NK-92 (cell line): ENCODE data around the gene S100A8.
"Not testable (repeated sequence)": the region's sequence is repeated elsewhere in the genome, so short reads cannot be mapped to it uniquely, and the experiment has no call there.

ENCODE experiments used
- DNase-seq: peaks from one replicate; lab custom pipeline; 2025; ENCODE audit not compliant: unreplicated experiment; lab: John Stamatoyannopoulos, UW

Gene S100A8

GRCh38 chr1:153417136-153417888 is 26.4 kb upstream of the S100A8 start:
- no peak for DNase-seq

- no peak for DNase-seq
Observed at GRCh38 chr1:153415850-153416570, 25.1 kb upstream of the S100A8 start, which contains the start of gene S100A7A. S100A7A (plus strand) TSS chr1:153416520; CDS start chr1:153418083, 1,563 bp downstream.

GRCh38 chr1:153413961-153414360 is 23.1 kb upstream of the S100A8 start:
- not testable (repeated sequence) for DNase-seq

GRCh38 chr1:153407274-153407673 is 16.4 kb upstream of the S100A8 start:
- not testable (repeated sequence) for DNase-seq

GRCh38 chr1:153405825-153406599 is 15.1 kb upstream of the S100A8 start:
- DNase-seq: not testable (repeated sequence)

- DNase-seq: no peak
Observed at GRCh38 chr1:153404768-153405167, 13.9 kb upstream of the S100A8 start.

- DNase-seq: no peak
Observed at GRCh38 chr1:153404086-153404635, 13.3 kb upstream of the S100A8 start.

- DNase-seq: no peak
Observed at GRCh38 chr1:153403421-153404085, 12.7 kb upstream of the S100A8 start.

GRCh38 chr1:153402226-153402625 is 11.4 kb upstream of the S100A8 start:
- DNase-seq: no peak

GRCh38 chr1:153401461-153401860 is 10.6 kb upstream of the S100A8 start:
- DNase-seq: no peak

GRCh38 chr1:153400244-153400643 is 9.4 kb upstream of the S100A8 start:
- DNase-seq: no peak

- DNase-seq: no peak
Observed at GRCh38 chr1:153399401-153400055, 8.7 kb upstream of the S100A8 start.

GRCh38 chr1:153397924-153398651 is 7.2 kb upstream of the S100A8 start:
- DNase-seq: no peak

GRCh38 chr1:153397051-153397923 is 6.4 kb upstream of the S100A8 start:
- DNase-seq: no peak

GRCh38 chr1:153396461-153396860 is 5.6 kb upstream of the S100A8 start:
- DNase-seq: no peak

GRCh38 chr1:153395776-153396175 is 4.9 kb upstream of the S100A8 start:
- DNase-seq: no peak

GRCh38 chr1:153395136-153395685 is 4.3 kb upstream of the S100A8 start:
- no peak for DNase-seq

- no peak for DNase-seq
Observed at GRCh38 chr1:153394391-153394790, 3.5 kb upstream of the S100A8 start.
